HCT116 (cell line): Measurements from ENCODE around the gene LYST. TPM values are rescaled to one million over a fixed set of nuclear protein-coding genes. Genes with fewer than 3 reads are reported as not detected.

Experiments used
- ATAC-seq: fragments of 200-7000 bp; cut with Tn5 transposase; 2 replicates; pipeline ENCODE4 v1.9.1; 2020; ENCODE audit warnings: mild to moderate bottlenecking, moderate library complexity
- BruUV-seq: library from RNA; stranded (reverse); fragments of 400-500 nt; replicated peaks from 2 replicates; lab custom pipeline; 2021; lab: Mats Ljungman, UMichigan
- CTCF ChIA-PET: fragments of 300-600 bp; sonication (Branson Sonifier 250); formaldehyde crosslinking; loops from one replicate; lab custom pipeline; 2021; ENCODE audit warnings: antibody characterized with exemption; lab: Charles Lee
- POLR2A ChIA-PET: fragments of 300-600, 350-600 bp; sonication (Branson Sonifier 250); formaldehyde crosslinking; loops from one replicate; lab custom pipeline; 2021; ENCODE audit warnings: antibody characterized with exemption; lab: Charles Lee
- RAD21 ChIA-PET, 2 experiments: fragments of 300-600 bp; sonication (Branson Sonifier 250); formaldehyde crosslinking; loops; one replicate each; lab custom pipeline; 2023; ENCODE audit warnings: low total read pairs in 2 of 2; ENCODE audit not compliant: uncharacterized antibody in 2 of 2, unreplicated experiment in 2 of 2, low non-redundant PET in 1 of 2; lab: Charles Lee
- DNase-seq: peaks from one replicate; pipeline ENCODE4 v3.0.0-alpha.2; 2010; ENCODE audit warnings: low read depth, low spot score
- H2AFZ ChIP-seq: fragments of 200-600 bp; shearing (Covaris generic), sonication (generic); 2 replicates; pipeline ENCODE4 v1.6.1; 2017; ENCODE audit warnings: low read depth, mixed run types, mixed read lengths, antibody characterized with exemption, low read length; ENCODE audit not compliant: poor library complexity, severe bottlenecking
- H3K27ac ChIP-seq: 2 replicates; pipeline ENCODE4 v1.5.1; 2012; ENCODE audit warnings: low read depth, low read length
- H3K27me3 ChIP-seq: fragments of 200-600 bp; sonication (generic); 2 replicates; pipeline ENCODE4 v1.6.1; 2016; ENCODE audit warnings: mixed run types, low read length, mixed read lengths; ENCODE audit not compliant: insufficient read depth
- H3K36me3 ChIP-seq, 2 experiments: fragments of 200-500 bp in 1 of 2; fragments of 200-600 bp in 1 of 2; sonication (Bioruptor generic) in 1 of 2; sonication (generic) in 1 of 2; 2 replicates each; pipeline versions ENCODE4 v1.5.1 to v1.6.1; 2014 to 2016; ENCODE audit warnings: low read length in 2 of 2, inconsistent platforms in 1 of 2, mixed read lengths in 1 of 2, mixed run types in 1 of 2; ENCODE audit not compliant: insufficient read depth in 2 of 2, control insufficient read depth in 1 of 2
- H3K4me1 ChIP-seq, 2 experiments: fragments of 200-600 bp in 1 of 2; sonication (generic) in 1 of 2; 2 replicates each; pipeline versions ENCODE4 v1.5.1 to v1.6.1; 2012 to 2017; ENCODE audit warnings: low read length in 2 of 2, inconsistent platforms in 1 of 2, mild to moderate bottlenecking in 1 of 2, mixed read lengths in 1 of 2, mixed run types in 1 of 2, moderate library complexity in 1 of 2; ENCODE audit not compliant: insufficient read depth in 2 of 2, control insufficient read depth in 1 of 2
- H3K4me2 ChIP-seq: fragments of 200-600 bp; sonication (generic); 2 replicates; pipeline ENCODE4 v1.6.1; 2017; ENCODE audit warnings: mixed run types, low read length, mixed read lengths
- H3K4me3 ChIP-seq, 2 experiments: fragments of 200-600 bp in 1 of 2; sonication (generic) in 1 of 2; replicated peaks in 1 of 2; 2 replicates each; pipeline ENCODE4 v1.5.1; 2011 to 2016; ENCODE audit warnings: low read length in 2 of 2, control low read depth in 1 of 2, low read depth in 1 of 2, mild to moderate bottlenecking in 1 of 2, mixed read lengths in 1 of 2, mixed run types in 1 of 2
- H3K79me2 ChIP-seq: fragments of 200-600 bp; sonication (generic); 2 replicates; pipeline ENCODE4 v1.6.1; 2017; ENCODE audit warnings: mild to moderate bottlenecking, mixed run types, low read length, moderate library complexity, mixed read lengths; ENCODE audit not compliant: insufficient read depth
- H3K9ac ChIP-seq: fragments of 200-600 bp; sonication (generic); 2 replicates; pipeline ENCODE4 v1.6.1; 2016; ENCODE audit warnings: low read length, mixed read lengths
- H3K9me2 ChIP-seq: fragments of 200-600 bp; sonication (generic), shearing (Covaris generic); 2 replicates; pipeline ENCODE4 v1.6.1; 2017; ENCODE audit warnings: mixed run types, mild to moderate bottlenecking, moderate library complexity; ENCODE audit not compliant: insufficient read depth
- H3K9me3 ChIP-seq, 2 experiments: fragments of 200-500 bp in 1 of 2; fragments of 200-600 bp in 1 of 2; sonication (Bioruptor generic) in 1 of 2; sonication (generic) in 1 of 2; 2 replicates each; pipeline ENCODE4 v1.6.1; 2014 to 2017; ENCODE audit warnings: low read length in 2 of 2, mixed read lengths in 2 of 2, inconsistent platforms in 1 of 2, low read depth in 1 of 2, mild to moderate bottlenecking in 1 of 2, mixed run types in 1 of 2, moderate library complexity in 1 of 2; ENCODE audit not compliant: control insufficient read depth in 1 of 2, insufficient read depth in 1 of 2
- H4K20me1 ChIP-seq: fragments of 200-600 bp; sonication (generic), shearing (Covaris generic); 2 replicates; pipeline ENCODE4 v1.6.1; 2017; ENCODE audit warnings: mixed run types, mild to moderate bottlenecking, moderate library complexity; ENCODE audit not compliant: insufficient read depth
- CEBPB ChIP-seq: IDR thresholded peaks from 2 replicates; pipeline ENCODE4 v1.6.1; 2012; ENCODE audit warnings: low read depth
- EGR1 ChIP-seq: IDR thresholded peaks from 2 replicates; pipeline ENCODE4 v1.6.1; 2012; ENCODE audit warnings: low read depth
- EZH2phosphoT487 ChIP-seq: fragments of 200-600 bp; IDR thresholded peaks from 2 replicates; pipeline ENCODE4 v1.6.1; 2018; ENCODE audit warnings: antibody characterized with exemption, borderline replicate concordance
- SIN3A ChIP-seq: IDR thresholded peaks from 2 replicates; pipeline ENCODE4 v1.6.1; 2012; ENCODE audit warnings: low read depth
- TCF7L2 ChIP-seq: IDR thresholded peaks from 2 replicates; pipeline ENCODE4 v1.7.0; 2011; ENCODE audit warnings: borderline replicate concordance, inconsistent platforms; ENCODE audit not compliant: insufficient read depth, insufficient read length; ENCODE audit errors: extremely low read depth
- YY1 ChIP-seq: IDR thresholded peaks from 2 replicates; pipeline ENCODE4 v1.6.1; 2011; ENCODE audit warnings: low read length, low read depth, moderate library complexity, mild to moderate bottlenecking; ENCODE audit not compliant: insufficient replicate concordance; ENCODE audit errors: extremely low read depth
- ZFX ChIP-seq: fragments of 450-650 bp; IDR thresholded peaks from 2 replicates; pipeline ENCODE4 v1.6.1; 2017
- intact Hi-C: fragments of 100-400 bp; cut with micrococcal nuclease; formaldehyde crosslinking; loops from 2 replicates; pipeline ENCODE4 v1.10.0; 2022
- total RNA-seq: library from RNA; stranded (reverse); gene quantifications from one replicate; pipeline ENCODE4 v1.2.1, GENCODE V29; 2021; ENCODE audit not compliant: unreplicated experiment
- TF ChIP-seq, protein P1 (sequence below): IDR thresholded peaks from 2 replicates; pipeline ENCODE4 v1.6.1; 2012
- TF ChIP-seq, protein P2 (sequence below), 3 experiments: fragments of 200-600 bp in 1 of 3; sonication (generic) in 1 of 3; IDR thresholded peaks in 2 of 3; conservative IDR thresholded peaks in 1 of 3; 2 replicates each; pipeline ENCODE4 v1.5.1; 2012 to 2017; ENCODE audit warnings: low read depth in 2 of 3, low read length in 2 of 3, antibody characterized with exemption in 1 of 3, borderline replicate concordance in 1 of 3, control low read depth in 1 of 3, mild to moderate bottlenecking in 1 of 3, mixed read lengths in 1 of 3, mixed run types in 1 of 3, moderate library complexity in 1 of 3; ENCODE audit not compliant: insufficient read depth in 1 of 3

Gene LYST
- total RNA-seq, 1 experiment from 2014 or later: 6.6 TPM

DNA sequence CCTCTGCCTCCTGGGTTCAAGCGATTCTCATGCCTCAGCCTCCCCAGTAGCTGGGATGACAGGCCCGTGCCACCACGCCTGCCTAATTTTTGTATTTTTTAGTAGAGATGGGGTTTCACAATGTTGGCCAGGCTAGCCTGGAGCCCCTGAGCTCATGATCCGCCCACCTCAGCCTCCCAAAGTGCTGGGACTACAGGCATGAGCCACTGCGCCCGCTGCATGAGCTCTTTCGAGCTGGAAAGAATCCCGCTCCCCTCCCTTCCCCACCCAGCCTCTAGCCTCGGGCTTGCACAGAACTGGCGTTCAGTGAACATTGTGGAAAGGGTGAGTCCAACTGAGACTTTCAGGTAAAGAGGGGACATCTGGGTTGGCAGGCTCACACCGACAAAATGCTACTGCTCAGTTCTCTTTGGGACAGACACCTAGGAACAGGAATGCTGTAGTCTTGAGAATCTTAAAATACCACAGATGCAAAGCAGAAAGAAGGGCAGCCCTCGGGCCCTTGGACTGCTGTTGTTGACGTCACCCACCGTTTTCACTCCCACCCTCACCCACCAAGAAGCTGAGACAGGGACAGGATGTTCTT, 207.4 kb downstream of the LYST start:
- H4K20me1 ChIP-seq: no peaks in the 10 kb centered on the region
- no peaks in the 10 kb centered on the region for H3K79me2 ChIP-seq
- no peaks in the 10 kb centered on the region for H3K27me3 ChIP-seq
- RAD21 ChIA-PET: no interaction called here
- H3K9ac ChIP-seq: no peak overlapping the region
- H3K4me1 ChIP-seq: no peaks in the 10 kb centered on the region
- H2AFZ ChIP-seq: no peak overlapping the region
- DNase-seq: no peak
- H3K36me3 ChIP-seq: no peaks in the 10 kb centered on the region
- H3K4me3 ChIP-seq: no peak overlapping the region
- no peak overlapping the region for H3K27ac ChIP-seq
- intact Hi-C loops: no loop called here
- no peak for ATAC-seq
- no peaks in the 10 kb centered on the region for H3K9me2 ChIP-seq
- no peak overlapping the region for H3K4me2 ChIP-seq
- TF ChIP-seq, protein P1, sequence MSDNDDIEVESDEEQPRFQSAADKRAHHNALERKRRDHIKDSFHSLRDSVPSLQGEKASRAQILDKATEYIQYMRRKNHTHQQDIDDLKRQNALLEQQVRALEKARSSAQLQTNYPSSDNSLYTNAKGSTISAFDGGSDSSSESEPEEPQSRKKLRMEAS: no peak
- TF ChIP-seq EGR1 (no peak), SIN3A (no peak), TCF7L2 (no peak), ZFX (no peak), EZH2phosphoT487 (no peak), CEBPB (no peak), YY1 (no peak)
- TF ChIP-seq, protein P2, sequence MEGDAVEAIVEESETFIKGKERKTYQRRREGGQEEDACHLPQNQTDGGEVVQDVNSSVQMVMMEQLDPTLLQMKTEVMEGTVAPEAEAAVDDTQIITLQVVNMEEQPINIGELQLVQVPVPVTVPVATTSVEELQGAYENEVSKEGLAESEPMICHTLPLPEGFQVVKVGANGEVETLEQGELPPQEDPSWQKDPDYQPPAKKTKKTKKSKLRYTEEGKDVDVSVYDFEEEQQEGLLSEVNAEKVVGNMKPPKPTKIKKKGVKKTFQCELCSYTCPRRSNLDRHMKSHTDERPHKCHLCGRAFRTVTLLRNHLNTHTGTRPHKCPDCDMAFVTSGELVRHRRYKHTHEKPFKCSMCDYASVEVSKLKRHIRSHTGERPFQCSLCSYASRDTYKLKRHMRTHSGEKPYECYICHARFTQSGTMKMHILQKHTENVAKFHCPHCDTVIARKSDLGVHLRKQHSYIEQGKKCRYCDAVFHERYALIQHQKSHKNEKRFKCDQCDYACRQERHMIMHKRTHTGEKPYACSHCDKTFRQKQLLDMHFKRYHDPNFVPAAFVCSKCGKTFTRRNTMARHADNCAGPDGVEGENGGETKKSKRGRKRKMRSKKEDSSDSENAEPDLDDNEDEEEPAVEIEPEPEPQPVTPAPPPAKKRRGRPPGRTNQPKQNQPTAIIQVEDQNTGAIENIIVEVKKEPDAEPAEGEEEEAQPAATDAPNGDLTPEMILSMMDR (IDR thresholded peaks at IDR 0.05 in 2 of 3, conservative IDR thresholded peaks at IDR 0.05 in 1 of 3; ENCODE audit: borderline replicate concordance in 1 of 3, insufficient read depth in 1 of 3, low read depth in 2 of 3, low read length in 2 of 3): no peak
- no TSS peak for BruUV-seq
- POLR2A ChIA-PET: no interaction called here
- no peaks in the 10 kb centered on the region for H3K9me3 ChIP-seq
- CTCF ChIA-PET: no interaction called here
